Fibroblast of skin of right biceps (primary cell): ENCODE data around the gene SOX12.

Experiments used
- DNase-seq: peaks from one replicate; pipeline ENCODE4 v3.0.0-alpha.2; 2013

SOX12 gene

DNA sequence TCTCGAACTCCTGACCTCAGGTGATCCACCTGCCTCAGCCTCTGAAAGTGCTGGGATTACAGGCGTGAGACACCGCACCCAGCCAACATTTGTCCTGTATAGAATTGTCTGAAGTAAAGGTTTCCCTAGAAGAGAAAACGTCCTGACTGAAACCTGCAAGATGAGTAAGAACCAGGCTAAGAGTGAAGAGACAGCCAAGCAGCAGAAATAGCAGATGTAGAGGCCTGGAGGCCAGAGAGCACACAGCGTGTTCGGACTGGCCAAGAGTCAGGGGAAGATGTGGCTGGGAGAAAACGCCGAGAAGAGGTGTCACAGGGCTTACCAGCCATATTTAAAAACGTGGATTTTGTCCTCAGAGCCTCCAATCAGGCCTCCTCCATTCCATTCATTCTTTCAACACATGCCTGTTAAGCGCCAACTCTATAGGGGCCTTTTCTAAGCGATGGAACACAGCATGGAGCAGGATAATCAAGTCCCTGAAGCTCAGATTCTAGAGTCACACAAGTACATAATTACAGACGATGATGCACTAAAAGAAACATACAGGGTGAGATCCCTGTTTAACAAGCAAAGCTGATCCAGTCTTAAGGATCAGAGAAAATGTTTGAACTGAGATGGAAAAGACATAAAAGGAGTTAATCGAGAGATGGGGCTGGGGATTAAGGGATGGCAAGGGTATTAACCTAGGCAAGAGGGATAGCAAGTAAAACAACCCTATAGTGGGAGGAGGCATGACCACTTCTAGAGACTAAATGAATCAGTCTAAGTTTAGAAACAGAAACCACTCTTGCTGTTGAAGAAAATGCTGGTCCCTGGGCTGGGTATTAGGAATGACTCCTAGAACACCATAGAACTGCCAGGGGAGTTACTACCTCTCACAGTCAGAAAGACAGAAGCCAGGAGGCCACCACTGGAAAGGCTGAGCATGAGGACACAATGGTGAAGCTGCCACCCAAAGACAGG, 23.2 kb upstream of the SOX12 start:
- no peak for DNase-seq

DNA sequence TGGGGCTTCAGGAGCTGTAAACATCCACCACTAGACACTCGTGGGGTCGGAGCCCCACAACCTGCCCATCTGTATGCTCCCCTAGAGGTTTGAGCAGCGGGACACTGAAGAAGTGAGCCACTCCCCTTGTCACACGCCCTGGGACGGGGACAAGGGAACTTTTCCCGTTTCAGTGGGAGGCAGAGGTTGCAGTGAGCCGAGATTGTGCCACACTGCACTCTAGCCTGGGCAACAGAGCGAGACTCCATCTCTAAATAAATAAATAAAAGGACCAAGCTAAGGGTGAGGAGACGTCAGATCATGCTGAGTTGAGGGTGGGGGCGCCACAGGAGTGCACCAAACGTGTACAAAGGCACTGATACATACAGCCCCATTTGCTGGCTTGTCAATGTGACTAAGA, 19.6 kb upstream of the SOX12 start:
- no peak for DNase-seq

DNA sequence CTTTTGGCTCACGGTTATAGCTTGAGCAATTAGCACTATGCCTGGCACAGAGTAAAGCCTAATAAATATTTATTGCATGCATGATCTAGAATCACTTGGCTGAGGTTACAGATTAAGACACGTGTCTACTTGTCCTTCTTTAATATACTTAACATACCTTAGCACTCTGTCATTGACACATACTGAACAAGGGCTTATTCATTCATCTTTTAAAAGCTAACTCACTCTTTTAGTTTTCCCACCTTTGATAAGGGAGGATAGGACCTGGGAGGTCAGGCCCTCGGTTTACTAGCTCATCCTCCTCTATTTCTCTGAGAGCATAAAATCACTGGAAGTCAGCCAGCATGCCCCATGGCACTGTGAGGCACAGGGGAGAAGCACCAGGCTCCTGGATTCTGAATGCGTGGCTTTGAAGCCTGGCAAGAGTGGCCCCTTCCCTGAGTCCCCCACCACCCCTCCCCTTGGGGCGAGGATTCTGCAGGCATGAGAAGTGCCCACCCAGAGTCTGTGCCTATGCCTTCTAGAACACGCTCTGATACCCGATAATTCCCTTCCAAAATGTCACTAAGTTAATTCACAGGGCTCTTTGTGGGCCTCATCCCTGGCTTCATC, 16.8 kb upstream of the SOX12 start:
- no peak for DNase-seq

DNA sequence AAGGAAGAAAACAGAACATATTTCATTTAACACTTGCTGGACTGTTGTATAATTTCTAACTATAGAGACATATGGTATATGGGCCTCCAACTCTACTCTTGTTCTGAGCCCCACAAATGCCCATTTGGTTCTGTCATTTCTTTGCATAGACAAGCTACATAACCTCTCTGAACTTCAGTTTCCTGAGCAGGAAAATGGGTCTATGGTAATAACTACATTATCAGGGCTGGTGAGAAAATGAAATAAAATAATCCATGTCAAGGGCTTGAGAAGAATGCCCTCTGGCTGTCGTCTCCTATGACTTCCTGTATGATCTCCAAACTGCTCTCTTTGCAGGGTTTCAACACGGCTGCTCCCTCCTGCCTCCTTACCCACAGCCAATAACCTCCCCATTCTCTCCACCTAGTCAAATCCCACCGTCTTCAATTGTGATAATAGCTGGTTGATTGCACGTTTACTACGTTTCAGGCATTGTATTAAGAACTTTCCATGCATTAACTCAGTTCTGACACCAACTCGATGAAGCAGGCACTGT, 16.0 kb upstream of the SOX12 start:
- peak; percentile 60 for DNase-seq

DNA sequence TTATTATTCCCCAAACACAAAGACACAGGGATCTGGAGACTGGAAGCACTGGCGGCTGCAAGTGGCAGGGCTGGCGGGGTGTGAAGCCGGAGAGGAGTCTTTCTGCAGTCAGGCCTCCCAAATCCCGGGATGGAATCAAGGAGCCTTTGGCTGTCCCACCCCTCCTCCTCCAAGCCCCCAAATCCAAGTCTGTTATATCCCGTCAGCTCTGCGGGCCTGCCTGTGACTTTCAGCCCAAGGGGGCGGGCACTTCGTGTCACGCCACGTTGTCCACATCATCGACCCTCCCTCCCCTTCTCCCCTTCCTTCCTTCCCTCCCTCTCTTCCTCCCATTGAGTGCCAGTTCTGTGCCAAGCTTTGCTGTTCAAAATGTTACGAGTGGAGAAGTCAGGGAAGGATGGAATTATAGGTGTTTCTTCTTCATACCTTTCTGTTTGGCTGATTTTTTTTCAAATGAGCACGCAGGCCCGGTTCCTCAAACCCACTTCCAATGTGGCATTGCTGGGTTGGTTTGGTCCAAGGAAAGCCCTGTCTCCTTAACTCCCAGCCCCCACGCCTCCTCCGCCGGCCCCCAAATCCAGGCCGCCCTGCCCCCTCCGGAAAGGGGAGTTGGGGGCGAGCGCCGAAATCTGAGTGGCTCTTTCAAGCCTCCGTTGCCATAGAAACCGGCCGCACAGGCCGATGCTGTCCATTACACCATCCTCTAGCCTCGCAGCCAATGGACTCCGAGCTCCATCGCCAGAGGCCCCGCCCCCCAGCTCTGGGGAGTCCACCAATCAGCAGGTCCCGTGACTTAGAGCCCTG, 15.3 kb upstream of the SOX12 start:
- peak; percentile 100 for DNase-seq

DNA sequence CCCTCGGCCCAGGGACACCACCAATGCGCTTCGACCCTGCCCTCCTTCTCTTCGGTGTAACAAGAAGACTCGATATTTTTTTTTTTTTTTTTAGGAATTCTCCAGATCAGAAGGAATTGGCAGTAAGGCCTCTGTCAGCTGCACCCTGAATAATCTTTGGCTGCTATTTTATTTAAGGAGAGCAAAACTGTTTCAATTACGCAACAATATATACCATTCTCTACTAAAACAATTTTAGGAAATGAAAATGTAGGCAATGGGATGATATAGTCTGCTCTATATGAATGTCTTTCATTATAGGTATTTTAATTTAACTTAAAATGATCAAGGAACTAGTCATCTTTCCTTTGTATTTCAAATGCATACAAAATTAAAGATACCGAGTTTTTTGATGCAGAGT, 14.7 kb upstream of the SOX12 start:
- DNase-seq: no peak

DNA sequence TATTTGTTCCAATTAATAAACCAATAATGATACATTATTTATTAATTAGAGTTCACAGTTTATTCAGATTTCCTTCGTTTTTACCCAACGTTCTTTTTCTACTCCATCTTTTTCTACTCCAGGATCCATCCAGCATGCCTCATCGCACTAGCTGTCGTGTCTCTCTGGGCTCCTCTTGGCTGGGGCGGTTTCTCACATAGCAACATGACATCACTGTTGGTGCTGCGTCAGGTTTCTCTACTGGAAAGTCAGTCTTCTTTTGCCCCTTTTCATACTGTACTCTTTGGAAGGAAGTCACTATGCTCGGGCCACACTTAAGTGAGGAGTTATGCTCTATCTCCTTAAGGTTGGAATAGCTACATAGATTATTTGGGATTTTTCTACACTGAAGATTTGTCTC, 13.7 kb upstream of the SOX12 start:
- no peak for DNase-seq

DNA sequence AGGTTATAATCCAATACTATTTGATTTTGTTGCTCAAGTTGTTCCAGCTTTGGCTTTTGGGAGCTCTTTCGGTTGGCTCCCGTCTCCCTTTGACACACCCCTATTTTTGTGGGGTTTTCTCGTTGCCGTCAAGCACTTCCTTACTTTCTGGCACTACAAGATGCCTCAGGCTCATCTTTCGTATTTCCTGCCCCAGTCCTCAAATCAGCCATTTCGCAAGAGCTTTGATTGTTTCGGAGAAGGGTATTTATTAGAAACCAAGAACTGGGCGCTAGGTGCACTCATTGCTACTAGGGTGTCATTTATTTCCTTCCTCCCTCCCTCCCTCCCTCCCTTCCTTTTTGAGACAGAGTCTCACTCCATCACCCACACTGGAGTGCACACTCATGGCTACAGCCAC, 13.3 kb upstream of the SOX12 start:
- no peak for DNase-seq

DNA sequence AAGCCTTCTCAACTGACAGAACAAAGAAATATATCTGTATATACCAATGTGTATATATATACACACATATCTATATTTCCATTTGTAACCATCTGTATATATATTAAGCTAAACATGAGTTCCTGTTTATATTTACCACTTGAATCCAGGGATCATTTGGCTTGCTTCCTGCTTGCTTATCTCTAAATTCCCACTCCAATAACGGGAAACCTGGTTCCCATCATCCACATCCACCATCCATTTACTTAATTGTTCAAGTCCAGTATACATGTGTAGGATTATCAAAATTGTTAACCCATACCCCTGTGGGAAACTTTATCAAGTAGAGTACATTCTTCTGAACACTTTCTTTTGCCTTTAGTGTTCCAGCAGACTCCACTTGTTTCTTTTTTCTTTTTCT, 12.5 kb upstream of the SOX12 start:
- DNase-seq: no peak

DNA sequence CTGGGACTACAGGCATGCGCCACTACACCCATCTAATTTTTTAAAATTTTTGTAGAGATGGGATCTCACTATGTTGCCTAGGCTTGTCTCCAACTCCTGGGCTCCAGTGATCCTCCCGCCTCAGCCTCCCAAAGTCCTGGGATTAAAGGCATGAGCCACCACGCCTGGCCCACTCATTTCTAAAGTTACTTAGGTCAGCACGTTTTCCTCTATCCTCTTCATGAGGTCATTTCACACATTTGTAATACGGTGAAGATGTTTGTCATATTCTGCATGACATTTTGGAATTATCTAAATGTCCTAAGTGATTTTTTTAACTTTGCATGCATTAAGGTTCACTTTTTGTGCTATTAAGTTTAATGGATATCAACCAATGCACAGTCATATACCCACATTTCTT, 11.9 kb upstream of the SOX12 start:
- no peak for DNase-seq

DNA sequence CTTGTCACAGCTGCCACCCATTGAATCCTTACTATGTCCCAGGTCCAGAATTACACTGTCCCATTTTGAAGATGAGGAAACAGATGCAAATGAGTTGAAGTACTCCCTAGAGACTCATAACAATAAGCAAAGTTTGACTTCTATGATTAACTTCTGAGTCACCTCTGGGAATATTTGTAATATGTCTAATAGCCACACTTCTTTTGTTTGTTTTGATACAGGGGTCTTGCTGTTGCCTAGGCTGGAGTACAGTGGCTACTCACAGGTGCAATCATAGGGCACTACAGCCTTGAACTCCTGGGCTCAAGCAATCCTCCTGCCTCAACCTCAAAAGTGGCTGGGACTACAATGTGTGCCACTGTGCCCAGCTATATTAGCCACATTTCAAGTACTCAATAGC, 11.4 kb upstream of the SOX12 start:
- DNase-seq: peak; percentile 65

DNA sequence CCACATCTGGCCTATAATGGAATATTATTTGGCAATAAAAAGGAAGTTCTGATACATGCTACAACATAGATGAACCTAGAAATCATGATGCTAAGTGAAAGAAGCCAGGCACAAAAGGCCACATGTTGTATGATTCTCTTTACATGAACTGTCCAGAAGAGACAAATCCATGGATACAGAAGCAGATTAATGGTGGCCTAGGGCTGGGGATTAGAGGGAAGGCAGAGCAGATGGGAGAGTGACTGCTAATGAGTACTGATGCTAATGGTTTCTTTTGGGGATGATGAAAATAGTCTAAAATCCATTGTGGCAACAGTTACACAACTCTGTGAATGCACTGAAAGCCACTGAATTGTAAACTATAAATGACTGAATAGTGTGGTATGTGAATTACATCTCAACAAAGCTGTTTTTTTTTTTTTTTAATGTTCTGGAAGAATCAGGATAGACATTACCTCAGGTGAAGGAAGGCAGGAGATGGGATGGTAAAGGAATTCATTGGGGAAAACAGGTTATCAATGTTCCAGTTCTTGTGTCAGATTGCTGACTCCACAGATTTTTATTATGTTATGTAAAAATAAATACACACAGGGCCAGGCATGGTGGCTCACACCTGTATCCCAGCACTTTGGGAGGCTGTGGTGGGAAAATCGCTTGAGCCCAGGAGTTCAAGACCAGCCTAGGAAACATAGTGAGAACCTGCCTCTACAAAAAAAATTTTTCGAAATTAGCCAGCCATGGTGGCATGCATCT, 8.9 kb upstream of the SOX12 start:
- DNase-seq: peak; percentile 51

DNA sequence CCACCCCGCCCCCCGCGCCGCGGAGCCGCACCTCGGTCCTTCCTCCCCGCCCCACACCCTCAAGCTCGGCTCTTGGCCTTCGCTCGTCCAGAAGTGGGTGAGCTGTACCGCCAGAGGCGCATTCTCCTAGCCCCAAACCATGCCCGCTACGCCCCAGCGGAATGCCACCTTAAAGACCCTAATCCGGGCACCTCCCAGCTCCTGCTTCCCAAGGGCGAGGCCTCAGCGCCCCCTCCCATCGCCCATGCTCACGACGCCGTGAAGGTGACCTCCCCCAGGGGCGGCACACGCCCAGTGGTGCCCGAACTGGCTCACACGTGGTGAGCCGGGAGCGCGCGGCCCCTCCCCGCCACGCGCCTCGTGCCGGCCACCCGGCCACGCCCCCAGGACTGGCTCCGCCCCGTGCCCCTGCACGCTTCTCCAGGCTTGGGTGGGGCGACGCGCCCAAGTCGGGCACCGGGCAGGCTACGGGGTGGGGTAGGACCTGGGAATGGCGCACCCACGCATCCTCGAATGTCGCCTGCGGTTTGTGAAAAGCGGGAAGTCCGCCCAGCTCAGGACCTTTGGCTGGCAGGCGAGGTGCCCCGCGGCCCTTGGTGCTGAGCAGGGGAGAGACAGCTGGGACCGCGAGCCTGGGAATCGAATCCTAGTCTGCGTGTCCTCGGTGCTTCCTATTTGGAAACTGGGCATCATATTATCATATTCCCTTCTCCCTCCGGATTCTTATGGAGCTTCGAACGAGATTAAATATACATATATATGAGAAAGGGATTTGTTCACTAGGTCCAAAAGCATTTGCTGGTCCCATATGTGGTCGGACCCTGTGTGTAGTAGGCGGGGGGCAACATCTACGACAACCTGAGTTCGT, 941 bp upstream of the SOX12 start:
- DNase-seq: peak; percentile 87

DNA sequence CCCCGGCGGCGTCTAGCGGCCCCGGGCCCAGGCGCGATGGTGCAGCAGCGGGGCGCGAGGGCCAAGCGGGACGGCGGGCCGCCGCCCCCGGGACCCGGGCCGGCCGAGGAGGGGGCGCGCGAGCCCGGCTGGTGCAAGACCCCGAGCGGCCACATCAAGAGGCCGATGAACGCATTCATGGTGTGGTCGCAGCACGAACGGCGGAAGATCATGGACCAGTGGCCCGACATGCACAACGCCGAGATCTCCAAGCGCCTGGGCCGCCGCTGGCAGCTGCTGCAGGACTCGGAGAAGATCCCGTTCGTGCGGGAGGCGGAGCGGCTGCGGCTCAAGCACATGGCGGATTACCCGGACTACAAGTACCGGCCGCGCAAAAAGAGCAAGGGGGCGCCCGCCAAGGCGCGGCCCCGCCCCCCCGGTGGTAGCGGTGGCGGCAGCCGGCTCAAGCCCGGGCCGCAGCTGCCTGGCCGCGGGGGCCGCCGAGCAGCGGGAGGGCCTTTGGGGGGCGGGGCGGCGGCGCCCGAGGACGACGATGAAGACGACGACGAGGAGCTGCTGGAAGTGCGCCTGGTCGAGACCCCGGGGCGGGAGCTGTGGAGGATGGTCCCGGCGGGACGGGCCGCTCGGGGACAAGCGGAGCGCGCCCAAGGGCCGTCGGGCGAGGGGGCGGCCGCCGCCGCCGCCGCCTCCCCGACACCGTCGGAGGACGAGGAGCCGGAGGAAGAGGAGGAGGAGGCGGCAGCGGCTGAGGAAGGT, 715 bp downstream of the SOX12 start:
- peak; percentile 69 for DNase-seq

DNA sequence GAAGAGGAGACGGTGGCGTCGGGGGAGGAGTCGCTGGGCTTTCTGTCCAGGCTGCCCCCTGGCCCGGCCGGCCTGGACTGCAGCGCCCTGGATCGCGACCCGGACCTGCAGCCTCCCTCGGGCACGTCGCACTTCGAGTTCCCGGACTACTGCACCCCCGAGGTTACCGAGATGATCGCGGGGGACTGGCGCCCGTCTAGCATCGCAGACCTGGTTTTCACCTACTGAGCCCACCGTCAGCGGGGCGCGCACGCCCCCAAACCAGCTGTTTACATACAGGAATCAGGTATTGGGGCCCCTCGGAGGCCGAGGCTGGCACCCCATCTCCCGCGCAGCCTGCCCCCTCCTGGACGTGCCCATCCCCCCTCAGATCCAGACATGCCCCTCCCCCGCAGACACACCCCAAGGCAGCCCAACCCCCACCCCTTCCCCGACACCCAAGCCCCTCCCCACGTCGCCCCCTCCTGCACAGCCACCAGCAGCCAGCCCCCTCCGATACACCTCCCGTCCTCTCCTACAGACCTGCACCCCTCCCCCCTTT, 1.4 kb downstream of the SOX12 start:
- no peak for DNase-seq

DNA sequence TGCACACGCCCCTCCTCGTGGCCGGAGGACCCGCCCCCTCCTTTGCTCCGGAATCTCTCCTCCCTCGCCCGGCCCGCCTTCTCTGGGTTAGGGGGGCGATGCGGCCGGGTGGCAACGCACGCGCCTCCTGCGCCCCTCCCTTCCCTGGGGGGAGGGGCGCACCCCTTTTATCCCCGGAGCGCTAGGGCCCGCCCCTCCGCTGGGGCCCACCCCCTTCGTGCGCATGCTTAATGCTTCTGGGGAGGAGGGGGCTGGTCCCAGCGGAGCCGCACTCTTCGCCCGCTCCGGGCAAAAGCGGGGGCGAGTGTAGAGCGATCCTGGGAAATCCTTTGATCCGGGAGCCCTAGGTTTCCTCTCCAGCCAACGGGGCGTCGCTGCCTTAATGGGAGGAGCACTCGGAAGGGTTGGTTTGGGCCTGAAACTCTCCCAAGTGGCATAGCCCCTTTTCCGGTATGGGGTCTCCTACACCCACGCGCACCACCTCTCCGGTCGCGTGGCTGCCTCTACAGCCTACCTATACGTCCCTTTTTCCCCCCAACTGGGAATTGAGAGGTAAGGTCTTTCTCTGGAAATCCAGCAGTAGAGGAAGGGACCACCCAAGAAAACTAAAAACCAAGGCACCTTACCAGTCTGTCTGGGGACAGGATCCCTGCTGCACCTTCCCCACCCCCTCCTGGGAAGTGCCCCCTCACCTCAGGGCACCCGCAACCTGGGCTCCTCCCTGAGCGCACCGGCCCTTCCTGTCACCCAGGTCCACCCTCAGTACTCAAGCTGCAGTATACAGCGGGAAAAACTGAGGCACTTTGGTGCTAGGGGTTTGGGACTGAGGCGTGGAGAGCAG, 2.1 kb downstream of the SOX12 start:
- DNase-seq: peak; percentile 97

DNA sequence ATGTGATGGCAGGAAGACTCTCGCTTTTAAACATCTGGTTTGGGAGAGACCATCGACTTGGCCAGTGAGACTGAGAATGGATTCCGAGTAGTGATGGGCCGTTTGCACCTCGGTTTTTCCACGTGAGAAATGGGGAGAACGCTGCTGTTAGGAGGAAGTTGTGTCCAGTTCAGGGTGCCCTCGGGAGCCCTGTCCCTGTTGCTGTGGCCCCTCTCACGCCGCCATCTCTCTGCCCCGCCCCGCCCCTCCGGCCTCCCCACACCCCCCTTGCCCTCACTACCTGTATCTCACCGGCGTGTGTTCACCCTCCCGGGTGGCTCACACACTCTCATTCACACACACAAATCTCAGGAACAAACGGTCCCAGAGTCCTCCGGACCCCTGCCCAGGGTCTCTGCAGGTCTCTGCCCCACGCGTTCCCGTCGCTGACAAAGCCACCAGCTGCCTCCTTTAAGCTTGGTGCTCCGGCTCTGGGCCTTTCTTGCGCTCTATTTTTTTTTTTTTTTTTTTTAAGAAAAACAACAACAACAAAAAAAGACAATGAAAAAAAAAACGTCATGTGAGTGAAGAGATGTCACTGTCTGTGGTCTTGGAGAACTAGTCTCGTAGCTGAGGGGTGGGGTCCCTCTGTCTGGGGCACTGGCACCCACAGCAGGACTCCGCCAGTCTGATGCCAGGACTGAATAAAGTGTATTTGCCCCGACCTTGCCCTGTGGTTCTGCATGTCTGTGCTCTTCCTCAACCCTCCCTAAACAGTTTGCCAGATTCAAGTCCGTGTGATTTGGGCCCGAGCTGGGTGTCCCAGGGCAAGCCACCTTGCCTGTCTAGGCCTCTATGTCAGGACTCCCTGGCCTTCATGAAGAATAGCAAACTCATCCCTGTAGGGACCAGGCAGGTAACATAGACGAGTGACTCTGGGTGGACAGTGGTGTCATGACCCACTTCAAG, 2.9 kb downstream of the SOX12 start:
- peak; percentile 14 for DNase-seq

DNA sequence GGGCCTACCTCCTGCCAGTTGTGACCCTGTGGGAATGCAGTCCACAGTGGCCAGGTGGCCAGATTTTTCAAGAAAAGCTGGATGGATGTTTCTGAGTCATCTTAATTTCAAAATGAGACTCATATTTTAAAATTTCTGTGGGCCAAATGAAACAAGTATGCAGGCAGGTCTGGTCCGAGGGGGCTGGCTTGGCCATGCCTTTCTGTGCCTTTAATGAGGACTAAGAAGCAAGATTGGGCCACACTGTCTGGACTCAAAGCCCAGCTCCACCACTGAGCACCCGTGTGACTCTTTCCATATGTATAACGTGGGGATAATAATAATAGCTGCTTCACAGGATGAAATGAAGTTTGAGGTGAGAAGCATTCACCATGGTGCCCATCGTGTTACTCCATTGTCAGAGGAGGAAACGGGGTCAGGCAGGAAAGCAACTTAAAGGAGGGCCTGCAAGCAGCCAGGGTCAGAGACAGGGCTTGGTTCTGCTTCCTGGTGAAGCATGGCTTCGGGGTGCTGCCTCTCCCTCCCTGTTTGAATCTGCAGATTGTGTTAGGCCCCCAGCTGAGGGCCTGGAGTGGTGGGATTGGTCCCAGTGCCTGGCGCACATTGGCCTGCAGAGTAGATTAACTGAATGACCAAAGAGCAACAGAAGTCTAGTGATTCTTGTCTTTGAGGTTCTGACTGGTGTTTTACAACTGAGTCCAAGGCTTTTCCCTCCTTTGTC, 3.8 kb downstream of the SOX12 start:
- DNase-seq: no peak
